Measurements from ENCODE around the gene SCFD1.

Gene SCFD1

GRCh38 chr14:30728471-30728870, 106.4 kb downstream of the SCFD1 start:
- no peak for TF ChIP-seq CTCF (conservative IDR thresholded peaks at IDR 0.05; ENCODE audit: low read depth, low read length)
- DNase-seq (ENCODE audit: low read depth): no peak
- H3K4me3 ChIP-seq (ENCODE audit: low read length): no peak overlapping the region

- no peak for DNase-seq (ENCODE audit: low read depth)
- H3K4me3 ChIP-seq (ENCODE audit: low read length): no peak overlapping the region
- no peak for TF ChIP-seq CTCF (conservative IDR thresholded peaks at IDR 0.05; ENCODE audit: low read depth, low read length)
These were observed 115.8 kb downstream of the SCFD1 start for GRCh38 chr14:30737916-30738315.

GRCh38 chr14:30738978-30739377, 116.9 kb downstream of the SCFD1 start:
- DNase-seq (ENCODE audit: low read depth): no peak
- H3K4me3 ChIP-seq (ENCODE audit: low read length): no peak overlapping the region
- no peak for TF ChIP-seq CTCF (conservative IDR thresholded peaks at IDR 0.05; ENCODE audit: low read depth, low read length)

GRCh38 chr14:30748343-30748742, 126.2 kb downstream of the SCFD1 start:
- no peak for DNase-seq (ENCODE audit: low read depth)
- no peak overlapping the region for H3K4me3 ChIP-seq (ENCODE audit: low read length)
- no peak for TF ChIP-seq CTCF (conservative IDR thresholded peaks at IDR 0.05; ENCODE audit: low read depth, low read length)

GRCh38 chr14:30751646-30752416, 129.7 kb downstream of the SCFD1 start:
- TF ChIP-seq CTCF (conservative IDR thresholded peaks at IDR 0.05; ENCODE audit: low read depth, low read length): peak; percentile 14
- no peak overlapping the region for H3K4me3 ChIP-seq (ENCODE audit: low read length)
- DNase-seq (ENCODE audit: low read depth): no peak

- no peak for DNase-seq (ENCODE audit: low read depth)
- TF ChIP-seq CTCF (conservative IDR thresholded peaks at IDR 0.05; ENCODE audit: low read depth, low read length): no peak
- no peak overlapping the region for H3K4me3 ChIP-seq (ENCODE audit: low read length)
These were observed 131.3 kb downstream of the SCFD1 start for GRCh38 chr14:30753452-30753851.

- TF ChIP-seq CTCF (conservative IDR thresholded peaks at IDR 0.05; ENCODE audit: low read depth, low read length): no peak
- DNase-seq (ENCODE audit: low read depth): no peak
- no peak overlapping the region for H3K4me3 ChIP-seq (ENCODE audit: low read length)
These were observed 132.7 kb downstream of the SCFD1 start for GRCh38 chr14:30754778-30755177.

Measured in retinal pigment epithelial cell (primary cell).